Brain microvascular endothelial cell (primary cell): ENCODE measurements around the gene VEZT.

Experiments used
- DNase-seq: peaks from one replicate; pipeline ENCODE4 v3.0.0-alpha.2; 2020
- H3K27ac ChIP-seq: fragments of 250-450 bp; sonication (Bioruptor Pico); 2 replicates; pipeline ENCODE4 v1.5.1; 2020; ENCODE audit warnings: mild to moderate bottlenecking, moderate library complexity
- H3K27me3 ChIP-seq: fragments of 250-450 bp; sonication (Bioruptor Pico); replicated peaks from 2 replicates; pipeline ENCODE4 v1.5.1; 2020; ENCODE audit warnings: mild to moderate bottlenecking
- H3K36me3 ChIP-seq: fragments of 250-450 bp; sonication (Bioruptor Pico); replicated peaks from 2 replicates; pipeline ENCODE4 v1.5.1; 2020; ENCODE audit warnings: mild to moderate bottlenecking
- H3K4me3 ChIP-seq: 2 replicates; pipeline ENCODE4 v1.5.1; 2011; ENCODE audit warnings: low read depth, mild to moderate bottlenecking, control low read depth, low read length, moderate library complexity
- in situ Hi-C: cut with HindIII; loops from 2 replicates; pipeline ENCODE4 v1.10.0; 2017; ENCODE audit warnings: low sequenced_read_pairs, low pct_ligation_motif_present
- TF ChIP-seq, protein P1 (sequence below): IDR thresholded peaks from 2 replicates; pipeline ENCODE4 v1.5.1; 2011; ENCODE audit warnings: low read depth, mild to moderate bottlenecking, moderate library complexity, low read length, control low read depth, inconsistent platforms; ENCODE audit errors: missing control alignments

VEZT gene

DNA sequence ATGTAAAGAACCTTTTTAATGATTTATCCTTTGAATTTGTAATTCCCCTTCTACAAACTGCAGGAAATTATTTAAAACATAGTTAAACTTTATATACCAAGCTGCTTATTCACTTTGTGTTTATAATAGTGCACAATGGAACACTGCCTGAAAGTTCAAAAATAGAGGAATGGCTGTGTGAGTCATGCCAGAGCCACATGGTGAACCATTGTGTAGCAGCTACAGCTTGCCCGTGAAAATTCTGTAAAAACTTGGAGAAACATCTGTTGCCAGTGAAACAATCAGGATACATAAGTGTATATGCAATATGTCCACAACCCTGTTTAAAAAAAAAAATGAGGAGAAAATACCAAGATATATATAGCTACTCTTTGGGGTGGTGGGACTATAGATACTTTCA, 59.5 kb downstream of the VEZT start:
- in situ Hi-C loops, result no loop called here
- peak; percentile 65 for DNase-seq
- Histone ChIP-seq H3K27me3 (no peaks in the 10 kb centered on the region), H3K27ac (no peak overlapping the region), H3K36me3 (peaks cover 8% of the 10 kb centered on the region), H3K4me3 (no peak overlapping the region)
- TF ChIP-seq, protein P1, sequence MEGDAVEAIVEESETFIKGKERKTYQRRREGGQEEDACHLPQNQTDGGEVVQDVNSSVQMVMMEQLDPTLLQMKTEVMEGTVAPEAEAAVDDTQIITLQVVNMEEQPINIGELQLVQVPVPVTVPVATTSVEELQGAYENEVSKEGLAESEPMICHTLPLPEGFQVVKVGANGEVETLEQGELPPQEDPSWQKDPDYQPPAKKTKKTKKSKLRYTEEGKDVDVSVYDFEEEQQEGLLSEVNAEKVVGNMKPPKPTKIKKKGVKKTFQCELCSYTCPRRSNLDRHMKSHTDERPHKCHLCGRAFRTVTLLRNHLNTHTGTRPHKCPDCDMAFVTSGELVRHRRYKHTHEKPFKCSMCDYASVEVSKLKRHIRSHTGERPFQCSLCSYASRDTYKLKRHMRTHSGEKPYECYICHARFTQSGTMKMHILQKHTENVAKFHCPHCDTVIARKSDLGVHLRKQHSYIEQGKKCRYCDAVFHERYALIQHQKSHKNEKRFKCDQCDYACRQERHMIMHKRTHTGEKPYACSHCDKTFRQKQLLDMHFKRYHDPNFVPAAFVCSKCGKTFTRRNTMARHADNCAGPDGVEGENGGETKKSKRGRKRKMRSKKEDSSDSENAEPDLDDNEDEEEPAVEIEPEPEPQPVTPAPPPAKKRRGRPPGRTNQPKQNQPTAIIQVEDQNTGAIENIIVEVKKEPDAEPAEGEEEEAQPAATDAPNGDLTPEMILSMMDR, result no peak

DNA sequence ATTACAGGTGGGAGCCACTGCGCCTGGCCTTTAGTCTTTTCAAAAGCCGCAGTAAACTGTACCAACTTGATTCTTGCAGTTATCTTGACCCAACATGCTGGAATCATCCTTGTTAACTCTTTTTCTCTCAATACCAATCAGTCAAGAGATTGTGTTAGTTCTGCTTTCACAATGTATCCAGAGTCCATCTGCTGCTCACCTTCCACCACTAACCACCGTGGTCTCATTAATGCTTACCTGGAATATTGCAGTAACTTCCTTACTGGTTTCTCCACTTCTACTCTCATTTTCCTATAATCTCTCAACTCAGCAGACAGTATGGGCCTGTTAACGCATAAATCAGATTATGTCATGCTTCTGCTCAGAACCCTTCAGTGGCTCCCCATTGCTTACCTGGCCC, 62.2 kb downstream of the VEZT start:
- Histone ChIP-seq H3K27ac (no peak overlapping the region), H3K36me3 (peaks cover 27% of the 10 kb centered on the region), H3K4me3 (no peak overlapping the region), H3K27me3 (no peaks in the 10 kb centered on the region)
- in situ Hi-C loops, result no loop called here
- TF ChIP-seq, protein P1, result no peak
- DNase-seq, result no peak

DNA sequence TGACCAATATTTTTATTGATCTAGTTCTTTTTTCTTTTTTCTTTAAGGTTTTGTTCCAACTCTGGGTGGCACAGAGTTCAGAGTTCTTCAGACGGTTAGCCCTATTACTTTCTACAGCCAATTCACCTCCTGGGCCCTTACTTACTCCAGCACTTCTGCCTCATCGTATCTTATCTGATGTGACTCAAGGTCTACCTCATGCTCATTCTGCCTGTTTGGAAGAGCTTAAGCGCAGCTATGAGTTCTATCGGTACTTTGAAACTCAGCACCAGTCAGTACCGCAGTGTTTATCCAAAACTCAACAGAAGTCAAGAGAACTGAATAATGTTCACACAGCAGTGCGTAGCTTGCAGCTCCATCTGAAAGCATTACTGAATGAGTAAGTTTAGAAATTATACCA, 64.7 kb downstream of the VEZT start:
- TF ChIP-seq, protein P1, result no peak
- DNase-seq, result peak; percentile 51
- peaks cover 29% of the 10 kb centered on the region for H3K36me3 ChIP-seq
- H3K27me3 ChIP-seq, result no peaks in the 10 kb centered on the region
- in situ Hi-C loops, result no loop called here
- no peak overlapping the region for H3K27ac ChIP-seq
- H3K4me3 ChIP-seq, result no peak overlapping the region

DNA sequence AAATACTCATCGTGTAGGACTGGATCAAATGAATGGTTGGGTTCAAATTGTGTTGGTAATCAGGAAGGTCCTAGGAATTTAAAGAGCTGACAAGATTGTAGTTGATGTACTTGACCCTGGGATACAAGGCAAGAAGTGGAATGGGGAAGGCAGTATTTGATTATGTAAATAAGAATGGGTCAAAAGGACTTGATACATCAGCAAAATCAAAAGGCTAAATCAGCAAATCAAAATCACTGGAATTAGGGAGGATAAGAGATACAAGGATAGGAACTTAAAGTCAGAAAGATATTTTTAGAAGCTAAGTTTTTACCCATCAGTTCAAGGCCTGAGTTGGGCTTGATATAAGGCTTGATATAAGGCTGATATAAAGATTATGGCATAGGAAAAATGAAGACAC, 65.8 kb downstream of the VEZT start:
- Histone ChIP-seq H3K36me3 (peaks cover 29% of the 10 kb centered on the region), H3K27me3 (no peaks in the 10 kb centered on the region), H3K4me3 (no peak overlapping the region), H3K27ac (no peak overlapping the region)
- TF ChIP-seq, protein P1, result no peak
- in situ Hi-C loops, result no loop called here
- no peak for DNase-seq

DNA sequence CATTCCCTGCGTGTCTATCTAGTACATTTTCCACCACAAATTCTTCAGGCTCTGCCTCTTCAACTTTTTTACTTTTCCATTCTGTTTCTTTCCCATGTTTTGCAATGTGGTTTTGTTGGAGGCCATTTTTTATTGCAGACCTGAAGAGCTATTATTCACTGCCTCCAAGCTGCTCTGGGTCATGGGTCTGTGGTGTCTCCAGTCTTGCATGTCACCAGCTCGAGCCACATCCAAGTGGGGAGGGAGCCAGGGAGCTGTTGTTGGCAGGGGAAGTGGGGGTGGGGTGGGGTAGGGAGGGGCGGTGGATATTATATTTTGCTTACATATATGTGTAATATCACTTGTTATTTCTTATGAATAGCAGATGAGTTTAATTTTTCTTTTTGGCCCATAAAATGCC, 69.1 kb downstream of the VEZT start:
- Histone ChIP-seq H3K36me3 (peaks cover 27% of the 10 kb centered on the region), H3K4me3 (no peak overlapping the region), H3K27ac (no peak overlapping the region), H3K27me3 (no peaks in the 10 kb centered on the region)
- in situ Hi-C loops, result no loop called here
- TF ChIP-seq, protein P1, result no peak
- DNase-seq, result no peak

DNA sequence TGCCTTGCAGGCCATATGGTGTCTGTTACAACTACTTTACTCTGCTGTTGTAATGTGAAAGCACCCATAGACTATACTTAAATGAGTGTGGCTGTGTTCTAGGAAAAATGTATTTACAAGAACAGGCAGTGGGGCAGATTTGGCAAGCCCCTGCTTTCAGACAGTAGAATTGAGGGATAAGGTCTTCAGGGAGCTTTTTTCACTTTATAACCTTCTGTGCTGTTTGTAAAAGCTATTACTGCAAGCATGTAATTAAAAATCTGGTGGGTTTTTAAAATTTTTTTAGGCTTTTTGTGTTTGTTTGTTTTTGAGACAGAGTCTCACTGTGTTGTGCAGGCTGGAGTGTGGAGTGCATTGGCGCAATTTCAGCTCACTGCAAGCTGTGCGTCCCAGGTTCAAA, 73.9 kb downstream of the VEZT start:
- Histone ChIP-seq H3K27ac (no peak overlapping the region), H3K4me3 (no peak overlapping the region), H3K27me3 (no peaks in the 10 kb centered on the region), H3K36me3 (peaks cover 11% of the 10 kb centered on the region)
- TF ChIP-seq, protein P1, result no peak
- DNase-seq, result no peak
- in situ Hi-C loops, result no loop called here
